Naive thymus-derived CD8-positive, alpha-beta T cell (primary cell): ENCODE measurements around the gene LY6G6D. TPM values are rescaled to one million over a fixed set of nuclear protein-coding genes. Genes with fewer than 3 reads are reported as not detected.

Experiments
- ATAC-seq, 2 donors: fragments of 150-1000 bp; cut with Tn5 transposase in 1 of 2; sonication (Bioruptor Pico), chemical (Tn5 transposase) in 1 of 2; 1 replicate in 1 of 2; 2 replicates in 1 of 2; pipeline ENCODE4 v1.10.0; 2021; ENCODE audit warnings: mild to moderate bottlenecking in 2 of 2, moderate library complexity in 2 of 2
- POLR2A ChIA-PET: fragments of 350-600 bp; sonication (Branson Sonifier 250); formaldehyde crosslinking; loops from one replicate; lab custom pipeline; 2021; ENCODE audit warnings: antibody characterized with exemption; lab: Charles Lee
- DNase-seq, 10 donors: peaks; one replicate each; pipeline versions ENCODE4 v3.0.0 to v3.0.0-alpha.2; 2020 to 2022
- H3K27ac Mint-ChIP-seq, 10 donors: one replicate each; pipeline ENCODE4 v1.8.0; 2020 to 2022; ENCODE audit warnings: mild to moderate bottlenecking in 10 of 10, mixed read lengths in 10 of 10, moderate library complexity in 4 of 10, inconsistent platforms in 1 of 10
- H3K27me3 Mint-ChIP-seq, 5 donors: one replicate each; pipeline ENCODE4 v1.8.0; 2021 to 2022; ENCODE audit warnings: mixed read lengths in 5 of 5
- H3K36me3 Mint-ChIP-seq, 3 donors: one replicate each; pipeline ENCODE4 v1.8.0; 2020 to 2022; ENCODE audit warnings: mixed read lengths in 3 of 3, mild to moderate bottlenecking in 2 of 3, inconsistent platforms in 1 of 3
- H3K4me1 Mint-ChIP-seq, 4 donors: one replicate each; pipeline ENCODE4 v1.8.0; 2021 to 2022; ENCODE audit warnings: mixed read lengths in 4 of 4
- H3K4me3 Mint-ChIP-seq, 10 donors: one replicate each; pipeline ENCODE4 v1.8.0; 2020 to 2022; ENCODE audit warnings: mild to moderate bottlenecking in 10 of 10, mixed read lengths in 10 of 10, moderate library complexity in 6 of 10, inconsistent platforms in 1 of 10
- H3K9me3 Mint-ChIP-seq, 9 donors: one replicate each; pipeline ENCODE4 v1.8.0; 2020 to 2022; ENCODE audit warnings: mixed read lengths in 9 of 9, mild to moderate bottlenecking in 3 of 9, inconsistent platforms in 1 of 9, moderate library complexity in 1 of 9
- polyA plus RNA-seq, 3 donors: library from polyadenylated mRNA; unstranded; fragments of 300-500 nt; fragmentation: Illumina TruSeq; gene quantifications; one replicate each; pipeline ENCODE4 v1.2.3, GENCODE V29; 2021
- total RNA-seq, 8 experiments: library from RNA in 2 of 8; stranded (reverse) in 2 of 8; gene quantifications; one replicate each; pipeline ENCODE4 v1.2.3 and lab custom pipeline; 2021 to 2026

The LY6G6D gene, protein sequence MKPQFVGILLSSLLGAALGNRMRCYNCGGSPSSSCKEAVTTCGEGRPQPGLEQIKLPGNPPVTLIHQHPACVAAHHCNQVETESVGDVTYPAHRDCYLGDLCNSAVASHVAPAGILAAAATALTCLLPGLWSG
- total RNA-seq: not detected
- polyA plus RNA-seq: not detected
- total RNA-seq (lab: John Stamatoyannopoulos, UW): 0 reads per million in 6 experiments

- peak within 1 kb of the TSS in 7 of 10 donors; percentile 10 to 88 (median 75) for H3K27ac Mint-ChIP-seq
- H3K36me3 Mint-ChIP-seq: no peaks in the 10 kb centered on the region
- POLR2A ChIA-PET: interaction anchor here (0.7 to 1.0 kb wide), 3 partner anchors 8 to 139 kb away, joined by 3 to 4 read pairs (median 3); partner anchors contain the start of genes ABHD16A and MPIG6B
- H3K9me3 Mint-ChIP-seq: no peaks in the 10 kb centered on the region
- peak within 1 kb of the TSS in 1 of 10 donors; percentile 5 for H3K4me3 Mint-ChIP-seq
- DNase-seq (no peak), ATAC-seq (no peak)
- no peaks in the 10 kb centered on the region for H3K27me3 Mint-ChIP-seq
- H3K4me1 Mint-ChIP-seq: peaks cover 22 to 28% (median 25%) of the 10 kb centered on the region in 4 donors
Observed at GRCh38 chr6:31715022-31715958, at the start of gene LY6G6D. Gene LY6G6D (plus strand): TSS chr6:31715348. CDS start chr6:31715356, 8 bp downstream.

GRCh38 chr6:31665501-31666336 is 49.4 kb upstream of the LY6G6D start, which contains the start of gene CSNK2B:
Gene CSNK2B (plus strand): TSS chr6:31666080. CDS start chr6:31666832, 752 bp downstream.
- Mint-ChIP-seq H3K36me3 (peaks cover 0 to 65% (median 9%) of the 10 kb centered on the region in 3 donors), H3K9me3 (no peaks in the 10 kb centered on the region), H3K4me1 (peaks cover 21 to 73% (median 67%) of the 10 kb centered on the region in 4 donors), H3K27ac (peak within 1 kb of the TSS; percentile 96 to 99 (median 98)), H3K4me3 (peak within 1 kb of the TSS; percentile 93 to 100 (median 97)), H3K27me3 (no peaks in the 10 kb centered on the region)
- POLR2A ChIA-PET: interaction anchor here (0.8 to 7.9 kb wide), 19 partner anchors 13 to 462 kb away, joined by 3 to 223 read pairs (median 4); partner anchors contain the start of genes ABHD16A, APOM, ATF6B and BAG6
- ATAC-seq (peak; percentile 85 to 86), DNase-seq (peak; percentile 94 to 98 (median 98))

GRCh38 chr6:31666337-31666965 is 48.7 kb upstream of the LY6G6D start:
- H3K4me3 Mint-ChIP-seq: peak overlapping the region; percentile 93 to 100 (median 97)
- no peak for ATAC-seq
- DNase-seq: no peak
- POLR2A ChIA-PET: interaction anchor here (0.8 to 7.9 kb wide), 8 partner anchors 13 to 168 kb away, joined by 3 to 223 read pairs (median 4); partner anchors contain the start of genes ABHD16A, APOM, BAG6 and DDX39B
- H3K27ac Mint-ChIP-seq: peak overlapping the region; percentile 96 to 99 (median 98)
- no peaks in the 10 kb centered on the region for H3K9me3 Mint-ChIP-seq
- peaks cover 0 to 70% (median 9%) of the 10 kb centered on the region in 3 donors for H3K36me3 Mint-ChIP-seq
- H3K27me3 Mint-ChIP-seq: no peaks in the 10 kb centered on the region
- H3K4me1 Mint-ChIP-seq: peaks cover 19 to 66% (median 60%) of the 10 kb centered on the region in 4 donors

DNA sequence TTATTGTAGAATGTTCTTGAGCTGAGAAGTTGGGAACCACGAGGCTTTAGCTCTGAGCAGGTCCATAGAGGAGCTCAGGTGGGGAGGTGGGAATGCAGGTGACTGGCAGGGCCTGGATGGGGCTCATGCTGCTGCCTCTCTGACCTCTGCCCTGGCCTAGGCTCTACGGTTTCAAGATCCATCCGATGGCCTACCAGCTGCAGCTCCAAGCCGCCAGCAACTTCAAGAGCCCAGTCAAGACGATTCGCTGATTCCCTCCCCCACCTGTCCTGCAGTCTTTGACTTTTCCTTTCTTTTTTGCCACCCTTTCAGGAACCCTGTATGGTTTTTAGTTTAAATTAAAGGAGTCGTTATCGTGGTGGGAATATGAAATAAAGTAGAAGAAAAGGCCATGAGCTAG is 45.5 kb upstream of the LY6G6D start, which contains the start of gene LY6G5B:
Gene LY6G5B, plus strand, starts transcription at position 301 of the 400 bp plus-strand sequence. CDS start 975 bp downstream, outside the sequence.
- Mint-ChIP-seq H3K9me3 (no peaks in the 10 kb centered on the region), H3K4me3 (no peak within 1 kb of the TSS)

GRCh38 chr6:31676322-31676903 is 38.7 kb upstream of the LY6G6D start:
- no peaks in the 10 kb centered on the region for H3K9me3 Mint-ChIP-seq
- H3K4me1 Mint-ChIP-seq: peaks cover 15 to 20% (median 17%) of the 10 kb centered on the region in 4 donors
- no peak for ATAC-seq
- no peaks in the 10 kb centered on the region for H3K27me3 Mint-ChIP-seq
- POLR2A ChIA-PET: no interaction called here
- peaks cover 0 to 31% (median 5%) of the 10 kb centered on the region in 3 donors for H3K36me3 Mint-ChIP-seq
- DNase-seq: no peak
- peak overlapping the region in 5 of 10 donors; percentile 22 to 82 (median 53) for H3K27ac Mint-ChIP-seq
- no peak overlapping the region for H3K4me3 Mint-ChIP-seq

More for the DNA sequence above, 45.5 kb upstream of the LY6G6D start, which contains the start of gene LY6G5B:
- Mint-ChIP-seq H3K4me1 (peaks cover 12 to 39% (median 32%) of the 10 kb centered on the region in 4 donors), H3K27me3 (no peaks in the 10 kb centered on the region), H3K36me3 (peaks cover 0 to 79% (median 13%) of the 10 kb centered on the region in 3 donors), H3K27ac (peak within 1 kb of the TSS in 5 of 10 donors; percentile 19 to 83 (median 55))
- ATAC-seq (no peak), DNase-seq (no peak)
- POLR2A ChIA-PET: interaction anchor here (1.3 to 1.5 kb wide), 2 partner anchors 17 to 233 kb away, joined by 3 to 8 read pairs; partner anchors contain the start of gene BAG6

DNA sequence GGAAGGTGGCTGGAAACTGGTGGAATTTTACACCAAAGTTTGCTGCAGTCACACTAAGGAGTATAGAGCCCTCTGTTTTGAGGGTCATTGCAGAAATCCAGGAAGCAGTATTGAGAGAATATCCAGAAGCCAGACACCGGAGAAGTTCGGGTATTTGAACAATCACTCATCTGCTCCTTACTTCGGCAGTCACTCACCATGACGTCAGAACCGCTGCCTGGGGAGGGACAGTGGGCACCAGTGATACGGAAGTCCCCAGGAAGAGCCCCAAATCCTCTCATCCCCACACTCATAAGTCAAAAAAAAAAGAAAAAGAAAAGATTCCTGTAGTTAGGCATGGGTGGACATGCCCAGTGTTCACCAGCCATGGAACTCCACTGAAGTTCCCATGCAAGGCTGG is 38.2 kb upstream of the LY6G6D start:
- Mint-ChIP-seq H3K4me3 (no peak overlapping the region), H3K36me3 (peaks cover 0 to 27% (median 5%) of the 10 kb centered on the region in 3 donors), H3K27me3 (no peaks in the 10 kb centered on the region), H3K9me3 (no peaks in the 10 kb centered on the region), H3K4me1 (peaks cover 18 to 23% (median 21%) of the 10 kb centered on the region in 4 donors), H3K27ac (peak overlapping the region in 3 of 10 donors; percentile 22 to 80 (median 46))
- POLR2A ChIA-PET: interaction anchor here (0.6 to 2.0 kb wide), 2 partner anchors 24 to 167 kb away, joined by 3 to 8 read pairs; partner anchors contain the start of gene BAG6
- DNase-seq: no peak
- no peak for ATAC-seq

DNA sequence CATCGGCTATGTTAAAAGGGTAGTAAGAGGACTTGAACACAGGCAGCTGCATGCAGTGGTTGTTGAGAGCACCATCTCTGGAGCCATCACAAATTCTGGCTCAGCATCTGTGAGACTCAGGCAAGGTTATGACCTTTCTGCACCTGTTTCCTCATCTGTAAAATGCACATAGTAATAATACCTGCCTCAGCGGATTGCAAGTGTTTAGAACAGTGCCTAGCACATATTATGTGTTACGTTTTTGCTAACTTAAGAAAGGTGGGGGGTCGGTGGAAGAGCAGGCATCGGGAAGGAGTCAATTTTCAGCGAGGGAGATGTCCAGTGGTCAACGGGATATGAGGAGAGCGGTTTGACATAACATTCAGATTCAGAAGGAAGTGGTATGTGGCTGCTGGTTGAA is 37.2 kb upstream of the LY6G6D start:
- H3K4me1 Mint-ChIP-seq: peaks cover 19 to 27% (median 22%) of the 10 kb centered on the region in 4 donors
- POLR2A ChIA-PET: interaction anchor here (0.5 to 2.0 kb wide), 3 partner anchors 25 to 152 kb away, joined by 3 to 13 read pairs (median 8); partner anchors contain the start of gene BAG6
- H3K27ac Mint-ChIP-seq: peak overlapping the region in 1 of 10 donors; percentile 71
- peaks cover 0 to 16% (median 0%) of the 10 kb centered on the region in 3 donors for H3K36me3 Mint-ChIP-seq
- DNase-seq (no peak), ATAC-seq (no peak)
- H3K4me3 Mint-ChIP-seq: no peak overlapping the region
- no peaks in the 10 kb centered on the region for H3K9me3 Mint-ChIP-seq
- no peaks in the 10 kb centered on the region for H3K27me3 Mint-ChIP-seq

- Mint-ChIP-seq H3K4me3 (peak within 1 kb of the TSS; percentile 69 to 93 (median 91)), H3K27ac (peak within 1 kb of the TSS; percentile 29 to 93 (median 84)), H3K27me3 (no peaks in the 10 kb centered on the region), H3K4me1 (peaks cover 19 to 31% (median 21%) of the 10 kb centered on the region in 4 donors), H3K36me3 (peaks cover 0 to 5% (median 0%) of the 10 kb centered on the region in 3 donors), H3K9me3 (no peaks in the 10 kb centered on the region)
- peak; percentile 33 to 75 (median 51) for DNase-seq
- POLR2A ChIA-PET: interaction anchor here (0.6 to 1.9 kb wide), 12 partner anchors 9 to 158 kb away, joined by 3 to 9 read pairs (median 3); partner anchors contain the start of genes ABHD16A, BAG6, CSNK2B and GPANK1
- ATAC-seq: peak; percentile 63 to 68
Observed at GRCh38 chr6:31680226-31681134, 34.7 kb upstream of the LY6G6D start, which contains the start of gene LY6G5C. Gene LY6G5C (minus strand): TSS chr6:31681067. CDS start chr6:31680373, 694 bp downstream.

DNA sequence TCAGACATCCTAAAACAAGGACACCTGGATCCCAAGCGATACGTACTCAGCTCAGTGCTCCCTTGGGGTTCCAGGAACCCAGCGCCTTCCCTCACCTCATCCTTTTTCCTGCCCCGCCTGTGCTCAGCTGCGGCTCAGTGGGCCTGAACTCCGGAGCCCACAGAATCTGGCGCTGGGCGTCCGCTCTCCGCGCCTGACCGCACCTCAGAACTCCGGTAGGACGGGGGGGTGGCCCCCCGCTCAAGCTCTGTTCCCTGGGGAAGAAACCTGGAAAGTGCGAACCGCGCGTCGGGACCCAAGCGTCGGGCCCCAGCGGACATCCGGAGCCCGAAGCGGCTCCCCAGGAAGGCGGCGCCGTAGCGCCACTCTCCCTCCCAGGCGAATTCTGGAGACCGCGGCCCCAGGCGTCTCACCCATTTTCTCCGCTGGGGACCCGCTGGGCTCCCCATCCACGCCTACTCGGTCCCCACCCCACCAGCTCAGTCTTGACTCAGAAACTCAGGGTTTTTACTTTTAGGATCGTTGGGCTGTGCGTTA is 33.9 kb upstream of the LY6G6D start:
- peaks cover 0 to 12% (median 2%) of the 10 kb centered on the region in 3 donors for H3K36me3 Mint-ChIP-seq
- peak overlapping the region; percentile 29 to 93 (median 84) for H3K27ac Mint-ChIP-seq
- no peaks in the 10 kb centered on the region for H3K27me3 Mint-ChIP-seq
- H3K4me1 Mint-ChIP-seq: peaks cover 19 to 31% (median 21%) of the 10 kb centered on the region in 4 donors
- H3K4me3 Mint-ChIP-seq: peak overlapping the region; percentile 69 to 93 (median 91)
- DNase-seq (peak in 7 of 10 donors; percentile 18 to 42 (median 36)), ATAC-seq (peak; percentile 80)
- POLR2A ChIA-PET: interaction anchor here (0.6 to 1.9 kb wide), 11 partner anchors 10 to 157 kb away, joined by 3 to 9 read pairs (median 3); partner anchors contain the start of genes ABHD16A, BAG6, GPANK1 and HSPA1B
- H3K9me3 Mint-ChIP-seq: no peaks in the 10 kb centered on the region
